ENCODE results near the gene AMN1. TPM values are rescaled to one million over a fixed set of nuclear protein-coding genes. Genes with fewer than 3 reads are reported as not detected.
A peak's percentile ranks its signal among the peaks of the same experiment; 100 is the strongest.
"Not testable (repeated sequence)": the region's sequence is repeated elsewhere in the genome, so short reads cannot be mapped to it uniquely, and the experiment has no call there.

AMN1 gene
- total RNA-seq, 6 donors from 2014 or later = 2.1 to 15.9 (median 5.7) TPM

GRCh38 chr12:31710021-31710818 is 18.6 kb downstream of the AMN1 start:
- H3K4me1 ChIP-seq = peaks cover 0 to 8% (median 0%) of the 10 kb centered on the region in 4 donors
- no peak overlapping the region for H3K4me3 ChIP-seq
- WGBS, 2 donors = 70 to 72% methylated on average over 3 of the region's 3 CpGs
- H3K36me3 ChIP-seq = peaks cover 0 to 15% (median 0%) of the 10 kb centered on the region in 4 donors
- peaks cover 0 to 21% (median 6%) of the 10 kb centered on the region in 4 donors for H3K9me3 ChIP-seq
- H3K27me3 ChIP-seq = no peaks in the 10 kb centered on the region
- H3K27ac ChIP-seq = no peak overlapping the region
- no peak for DNase-seq
- ATAC-seq (ENCODE audit: low FRiP score in 2 of 2) = no peak
- TF ChIP-seq CTCF (IDR thresholded peaks at IDR 0.05) (no peak), POLR2A (IDR thresholded peaks at IDR 0.05) (no peak), EP300 (IDR thresholded peaks at IDR 0.05) (no peak), POLR2AphosphoS5 (IDR thresholded peaks at IDR 0.05) (no peak)

DNA sequence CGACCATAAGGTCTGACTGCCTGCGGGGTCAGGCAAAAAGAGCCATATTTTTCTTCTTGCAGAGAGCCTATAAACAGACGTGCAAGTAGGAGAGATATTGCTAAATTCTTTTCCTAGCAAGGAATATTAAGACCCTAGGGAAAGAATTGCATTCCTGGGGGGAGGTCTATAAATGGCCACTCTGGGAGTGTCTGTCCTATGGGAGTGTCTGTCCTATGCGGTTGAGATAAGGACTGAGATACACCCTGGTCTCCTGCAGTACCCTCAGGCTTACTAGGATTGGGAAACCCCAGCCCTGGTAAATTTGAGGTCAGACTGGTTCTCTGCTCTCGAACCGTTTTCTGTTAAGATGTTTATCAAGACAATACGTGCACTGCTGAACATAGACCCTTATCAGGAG is 20.7 kb downstream of the AMN1 start:
- H3K4me3 ChIP-seq; H3K4me1 ChIP-seq; H3K27ac ChIP-seq; DNase-seq; ATAC-seq (ENCODE audit: low FRiP score in 2 of 2); H3K27me3 ChIP-seq: not testable (repeated sequence)
- 97% methylated on average over 7 of the region's 7 CpGs for WGBS, 2 donors
- peaks cover 0 to 21% (median 6%) of the 10 kb centered on the region in 4 donors for H3K9me3 ChIP-seq
- peaks cover 0 to 15% (median 0%) of the 10 kb centered on the region in 4 donors for H3K36me3 ChIP-seq

- ATAC-seq (ENCODE audit: low FRiP score in 2 of 2) = no peak
- Histone ChIP-seq H3K27ac (no peak overlapping the region), H3K27me3 (no peaks in the 10 kb centered on the region), H3K36me3 (peaks cover 0 to 19% (median 0%) of the 10 kb centered on the region in 4 donors), H3K9me3 (peaks cover 0 to 21% (median 6%) of the 10 kb centered on the region in 4 donors), H3K4me1 (no peaks in the 10 kb centered on the region), H3K4me3 (no peak overlapping the region)
- DNase-seq = no peak
- no peak for TF ChIP-seq POLR2AphosphoS5 (IDR thresholded peaks at IDR 0.05)
- no peak for TF ChIP-seq EP300 (IDR thresholded peaks at IDR 0.05)
- no peak for TF ChIP-seq POLR2A (IDR thresholded peaks at IDR 0.05)
- TF ChIP-seq CTCF (IDR thresholded peaks at IDR 0.05) = no peak
- 92% methylated on average over 2 of the region's 2 CpGs for WGBS, 2 donors
Measured at GRCh38 chr12:31705621-31706020, 23.2 kb downstream of the AMN1 start.

DNA sequence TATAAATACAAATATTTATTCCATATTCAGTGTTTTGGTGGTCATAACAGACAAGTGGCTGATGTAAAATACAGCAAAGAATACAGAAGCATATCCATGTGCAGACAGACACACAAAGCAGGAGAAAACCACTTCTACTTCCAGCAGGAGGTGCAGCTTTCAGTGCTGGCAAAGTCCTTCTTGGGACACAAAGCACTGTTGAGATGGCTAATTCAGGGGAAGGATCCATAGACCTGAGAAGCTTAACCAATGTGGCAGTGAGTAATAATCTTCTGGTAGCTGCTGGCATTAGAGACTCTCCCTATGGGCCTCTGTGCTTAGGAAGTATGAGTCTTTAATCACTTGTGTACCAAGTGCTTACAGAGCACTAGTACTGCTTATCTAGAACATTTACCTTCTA is 26.8 kb downstream of the AMN1 start:
- no peaks in the 10 kb centered on the region for H3K9me3 ChIP-seq
- TF ChIP-seq POLR2AphosphoS5 (IDR thresholded peaks at IDR 0.05) (no peak), CTCF (IDR thresholded peaks at IDR 0.05) (peak in 1 of 6 experiments; percentile 7)
- H3K36me3 ChIP-seq = peaks cover 0 to 21% (median 0%) of the 10 kb centered on the region in 4 donors
- ATAC-seq (ENCODE audit: low FRiP score in 2 of 2) = no peak
- H3K27ac ChIP-seq = no peak overlapping the region
- H3K27me3 ChIP-seq = no peaks in the 10 kb centered on the region
- no peaks in the 10 kb centered on the region for H3K4me1 ChIP-seq
- H3K4me3 ChIP-seq = no peak overlapping the region
- DNase-seq = no peak

GRCh38 chr12:31689921-31690320 is 38.9 kb downstream of the AMN1 start:
- H3K4me1 ChIP-seq; H3K4me3 ChIP-seq; ATAC-seq (ENCODE audit: low FRiP score in 2 of 2); DNase-seq; H3K9me3 ChIP-seq; H3K27me3 ChIP-seq; H3K27ac ChIP-seq: not testable (repeated sequence)
- H3K36me3 ChIP-seq = peaks cover 0 to 45% (median 2%) of the 10 kb centered on the region in 4 donors
- WGBS, 2 donors = 94 to 98% methylated on average over 3 of the region's 3 CpGs

DNA sequence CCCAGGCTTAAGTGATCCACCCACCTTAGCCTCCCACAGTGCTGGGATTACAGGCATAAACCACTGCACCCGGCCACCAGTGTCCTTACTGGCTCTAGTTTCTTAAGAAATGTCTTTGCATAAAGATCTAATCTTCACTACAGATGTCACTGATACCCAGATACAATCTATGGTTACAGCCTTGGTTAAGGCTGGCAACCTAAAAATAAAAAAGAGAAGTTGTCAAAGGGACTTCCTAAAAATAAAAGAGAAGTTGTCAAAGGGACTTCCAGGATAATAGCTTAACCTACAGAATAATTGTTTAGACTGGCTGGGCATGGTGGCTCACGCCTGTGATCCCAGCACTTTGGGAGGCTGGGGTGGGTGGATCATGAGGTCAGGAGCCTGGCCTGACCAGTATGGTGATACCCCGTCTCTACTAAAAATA is 41.7 kb downstream of the AMN1 start:
- peaks cover 0 to 24% (median 21%) of the 10 kb centered on the region in 4 donors for H3K9me3 ChIP-seq
- H3K4me3 ChIP-seq = no peak overlapping the region
- H3K36me3 ChIP-seq = peaks cover 0 to 36% (median 2%) of the 10 kb centered on the region in 4 donors
- H3K27me3 ChIP-seq = no peaks in the 10 kb centered on the region
- DNase-seq (peak in 1 of 2 donors; percentile 26), ATAC-seq (ENCODE audit: low FRiP score in 2 of 2) (peak; percentile 30 to 65)
- no peak for TF ChIP-seq POLR2A (IDR thresholded peaks at IDR 0.05)
- TF ChIP-seq CTCF (IDR thresholded peaks at IDR 0.05) = no peak
- TF ChIP-seq POLR2AphosphoS5 (IDR thresholded peaks at IDR 0.05) = no peak
- no peak for TF ChIP-seq EP300 (IDR thresholded peaks at IDR 0.05)
- 78 to 81% methylated on average over 3 of the region's 3 CpGs for WGBS, 2 donors
- H3K4me1 ChIP-seq = no peaks in the 10 kb centered on the region
- peak overlapping the region in 3 of 4 donors; percentile 8 to 66 (median 43) for H3K27ac ChIP-seq

Data from upper lobe of left lung (tissue), 6 donors.